Stomach smooth muscle (tissue), 2 donors: Measurements from ENCODE around the gene MTHFD2L.

Source experiments
- H3K27ac ChIP-seq: one replicate; pipeline ENCODE4 v1.7.0; 2013; ENCODE audit warnings: mild to moderate bottlenecking, low read length, inconsistent platforms
- H3K27me3 ChIP-seq, 2 donors: one replicate each; pipeline ENCODE4 v1.7.0; 2013; ENCODE audit warnings: low read length in 2 of 2; ENCODE audit not compliant: insufficient read depth in 2 of 2, control insufficient read depth in 1 of 2
- H3K36me3 ChIP-seq, 2 donors: one replicate each; pipeline ENCODE4 v1.7.0; 2013; ENCODE audit warnings: low read length in 2 of 2; ENCODE audit not compliant: control insufficient read depth in 2 of 2, insufficient read depth in 2 of 2
- H3K4me1 ChIP-seq: one replicate; pipeline ENCODE4 v1.7.0; 2013; ENCODE audit warnings: low read length; ENCODE audit not compliant: control insufficient read depth, insufficient read depth
- H3K4me3 ChIP-seq, 2 donors: one replicate each; pipeline ENCODE4 v1.7.0; 2013; ENCODE audit warnings: low read length in 2 of 2
- H3K9ac ChIP-seq, 2 donors: one replicate each; pipeline ENCODE4 v1.7.0; 2013; ENCODE audit warnings: low read length in 2 of 2, mild to moderate bottlenecking in 1 of 2
- H3K9me3 ChIP-seq, 2 donors: one replicate each; pipeline ENCODE4 v1.7.0; 2013; ENCODE audit warnings: low read length in 2 of 2; ENCODE audit not compliant: control insufficient read depth in 2 of 2
- donor health status: healthy.
- donor health status: Pancreatic carcinoma.

MTHFD2L gene

DNA sequence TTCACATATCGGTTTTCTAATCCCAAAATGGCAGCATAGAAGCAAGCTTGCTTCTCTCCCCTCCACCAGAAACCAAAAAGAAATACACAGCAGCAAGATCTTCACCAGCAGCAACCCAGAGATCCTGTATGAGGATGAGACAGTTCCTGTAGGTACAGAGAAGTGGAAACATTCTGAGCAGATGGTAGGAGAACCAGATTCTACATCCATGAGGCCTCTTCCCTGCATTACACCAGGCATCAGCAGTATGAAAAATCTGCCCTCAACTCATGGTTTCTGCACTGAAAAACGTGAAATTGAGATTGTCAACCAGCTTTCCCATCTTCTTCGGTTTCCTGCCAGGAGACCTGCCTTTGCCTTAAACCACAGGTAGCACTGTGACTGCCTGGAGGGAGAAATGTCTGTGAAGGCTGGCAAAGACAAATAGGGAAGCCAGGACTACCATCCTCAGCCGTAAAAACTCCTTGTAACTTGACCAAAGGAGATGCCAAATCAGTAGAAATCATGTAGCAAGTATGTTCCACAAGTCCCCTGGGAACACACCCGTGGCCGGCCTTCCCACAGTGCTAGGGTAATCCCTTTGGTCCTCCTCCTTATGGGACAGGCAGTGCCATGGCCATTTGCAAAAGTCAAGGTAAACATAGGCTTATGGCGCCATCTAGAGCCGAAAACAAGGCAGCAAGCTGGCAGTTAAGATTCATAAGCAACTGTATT is 24.0 kb upstream of the MTHFD2L start:
- no peak overlapping the region for H3K27ac ChIP-seq
- no peaks in the 10 kb centered on the region for H3K36me3 ChIP-seq
- H3K9ac ChIP-seq, result no peak overlapping the region
- no peak overlapping the region for H3K4me3 ChIP-seq
- H3K4me1 ChIP-seq, result no peaks in the 10 kb centered on the region
- peaks cover 0 to 3% of the 10 kb centered on the region in 2 donors for H3K9me3 ChIP-seq
- H3K27me3 ChIP-seq, result no peaks in the 10 kb centered on the region

DNA sequence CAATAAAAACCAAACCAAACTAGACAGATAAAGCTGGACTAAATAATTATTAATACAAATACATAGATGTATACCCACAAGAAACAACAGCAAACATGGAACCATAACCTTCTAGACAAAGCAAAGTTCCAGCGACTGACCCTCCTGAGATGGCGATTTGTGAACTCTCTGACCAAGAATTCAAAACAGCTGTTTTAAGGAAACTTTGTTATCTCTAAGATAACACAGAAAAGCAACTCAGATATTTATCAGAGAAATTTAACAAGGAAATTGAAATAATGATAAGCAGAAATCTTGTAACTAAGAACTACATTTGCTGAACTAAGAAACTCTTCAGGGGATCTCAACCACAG is 23.4 kb upstream of the MTHFD2L start:
- H3K9ac ChIP-seq, result no peak overlapping the region
- H3K36me3 ChIP-seq, result no peaks in the 10 kb centered on the region
- peaks cover 0 to 3% of the 10 kb centered on the region in 2 donors for H3K9me3 ChIP-seq
- H3K27ac ChIP-seq, result no peak overlapping the region
- no peak overlapping the region for H3K4me3 ChIP-seq
- no peaks in the 10 kb centered on the region for H3K27me3 ChIP-seq
- no peaks in the 10 kb centered on the region for H3K4me1 ChIP-seq

DNA sequence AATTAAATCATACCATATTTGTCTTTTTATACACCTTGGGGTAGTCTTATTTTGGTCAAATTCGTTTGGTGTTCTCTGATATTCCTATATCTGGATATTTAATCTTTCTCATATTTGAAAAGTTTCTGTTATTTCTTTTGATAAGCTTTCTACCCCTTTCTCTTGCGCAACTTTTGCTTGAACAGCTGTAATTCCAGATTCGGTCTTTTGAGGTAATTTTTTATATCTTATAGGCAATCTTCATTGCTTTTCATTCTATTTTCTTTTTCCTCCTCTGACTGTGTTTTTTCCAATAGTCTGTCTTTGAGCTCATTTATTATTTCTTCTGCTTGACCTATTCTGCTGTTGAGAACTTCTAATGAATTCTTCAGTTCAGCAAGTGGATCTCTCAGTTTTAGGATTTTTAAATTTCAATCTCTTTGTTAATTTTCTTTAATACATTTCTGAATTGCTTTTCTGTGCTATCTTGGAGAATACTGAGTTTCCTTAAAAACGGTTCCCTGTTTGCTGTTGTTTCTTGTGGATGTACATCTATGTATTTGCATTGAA is 11.3 kb upstream of the MTHFD2L start:
- Histone ChIP-seq H3K27me3 (peaks cover 0 to 4% of the 10 kb centered on the region in 2 donors), H3K4me1 (no peaks in the 10 kb centered on the region), H3K9me3 (no peaks in the 10 kb centered on the region), H3K36me3 (no peaks in the 10 kb centered on the region), H3K27ac (no peak overlapping the region), H3K4me3 (no peak overlapping the region), H3K9ac (no peak overlapping the region)

DNA sequence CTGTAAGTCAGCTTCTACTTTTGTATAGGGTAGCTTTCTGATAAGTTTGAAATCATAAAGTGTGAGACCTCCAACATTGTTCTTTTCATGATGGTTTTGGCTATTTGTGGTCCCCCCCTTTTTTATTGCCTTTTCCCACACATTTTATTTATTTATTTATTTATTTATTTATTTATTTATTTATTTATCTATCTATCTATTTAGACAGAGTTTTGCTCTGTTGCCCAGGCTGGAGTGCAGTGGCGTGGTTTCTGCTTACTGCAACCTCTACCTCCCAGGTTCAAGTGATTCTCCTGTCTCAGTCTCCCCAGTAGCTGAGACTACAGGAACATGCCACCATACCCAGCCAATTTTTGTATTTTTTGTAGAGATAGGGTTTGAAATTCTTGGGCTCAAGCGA is 9.7 kb upstream of the MTHFD2L start:
- Histone ChIP-seq H3K9me3 (no peaks in the 10 kb centered on the region), H3K4me3 (no peak overlapping the region), H3K27me3 (no peaks in the 10 kb centered on the region), H3K4me1 (no peaks in the 10 kb centered on the region), H3K36me3 (no peaks in the 10 kb centered on the region), H3K9ac (no peak overlapping the region), H3K27ac (no peak overlapping the region)

DNA sequence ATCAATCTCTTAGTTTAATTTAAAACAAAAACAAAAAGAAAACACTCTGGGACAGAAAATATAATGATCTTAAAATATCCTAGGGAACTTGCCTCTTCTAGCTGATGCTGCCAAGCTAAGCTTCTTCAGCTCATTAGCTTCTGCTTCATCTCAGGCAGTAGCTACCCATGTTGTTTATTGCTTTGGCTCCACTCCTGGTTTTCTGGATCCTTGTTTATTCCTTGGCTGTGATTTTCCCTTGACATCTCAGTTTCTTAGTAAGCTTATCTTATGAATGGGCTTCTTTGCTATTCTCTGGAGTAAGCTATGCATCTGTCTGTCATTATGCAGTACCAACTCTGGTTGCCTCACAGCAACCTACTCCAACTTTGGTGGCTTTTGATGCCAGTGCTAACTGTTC is 5.1 kb upstream of the MTHFD2L start:
- no peaks in the 10 kb centered on the region for H3K36me3 ChIP-seq
- no peak overlapping the region for H3K4me3 ChIP-seq
- H3K9me3 ChIP-seq, result no peaks in the 10 kb centered on the region
- peaks cover 4% of the 10 kb centered on the region for H3K4me1 ChIP-seq
- H3K27ac ChIP-seq, result no peak overlapping the region
- no peak overlapping the region for H3K9ac ChIP-seq
- H3K27me3 ChIP-seq, result no peaks in the 10 kb centered on the region

DNA sequence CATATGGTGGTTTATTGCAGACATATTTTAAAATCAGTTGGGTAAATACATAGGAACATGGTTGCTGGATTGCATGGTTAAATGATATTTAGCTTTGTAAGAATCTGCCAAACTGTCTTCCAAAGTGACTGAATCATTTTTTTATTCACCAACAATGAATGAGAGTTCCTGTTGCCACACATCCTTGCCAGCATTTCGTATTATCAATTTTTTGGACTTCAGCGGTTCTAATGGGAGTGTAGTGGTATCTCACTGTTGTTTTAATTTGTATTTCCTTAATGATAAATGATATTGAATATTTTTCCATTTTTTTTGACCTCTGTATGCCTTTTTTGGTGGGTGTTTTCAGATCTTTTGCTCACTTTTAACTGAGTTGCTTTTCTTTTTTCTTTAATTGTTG is 1.4 kb upstream of the MTHFD2L start:
- Histone ChIP-seq H3K27me3 (no peaks in the 10 kb centered on the region), H3K9ac (no peak overlapping the region), H3K4me3 (no peak overlapping the region), H3K27ac (no peak overlapping the region), H3K9me3 (no peaks in the 10 kb centered on the region), H3K36me3 (peaks cover 0 to 4% of the 10 kb centered on the region in 2 donors), H3K4me1 (peaks cover 4% of the 10 kb centered on the region)

DNA sequence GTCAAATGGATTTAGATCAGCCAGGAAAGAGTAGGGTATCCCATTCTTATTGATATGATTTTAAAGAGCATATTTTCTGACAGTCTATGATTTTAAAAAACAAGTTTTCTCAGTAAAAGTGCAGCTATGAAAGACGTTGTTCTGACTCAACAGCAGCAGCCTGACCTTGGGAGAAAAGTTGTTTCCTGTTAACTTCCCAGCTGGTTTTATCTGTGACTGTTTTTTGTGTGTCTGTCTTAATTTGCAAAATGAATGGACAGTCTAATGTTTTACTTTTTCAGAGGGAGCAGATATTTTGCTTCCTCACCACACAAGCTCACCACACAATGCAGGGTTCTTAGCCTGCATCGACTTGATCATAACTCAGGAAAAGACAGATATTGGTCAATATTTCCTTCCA is 764 bp upstream of the MTHFD2L start:
- peak overlapping the region; percentile 84 for H3K27ac ChIP-seq
- peak overlapping the region; percentile 80 for H3K4me3 ChIP-seq
- H3K9ac ChIP-seq, result peak overlapping the region; percentile 88 to 91
- peaks cover 0 to 5% of the 10 kb centered on the region in 2 donors for H3K36me3 ChIP-seq
- H3K9me3 ChIP-seq, result no peaks in the 10 kb centered on the region
- no peaks in the 10 kb centered on the region for H3K27me3 ChIP-seq
- peaks cover 4% of the 10 kb centered on the region for H3K4me1 ChIP-seq

DNA sequence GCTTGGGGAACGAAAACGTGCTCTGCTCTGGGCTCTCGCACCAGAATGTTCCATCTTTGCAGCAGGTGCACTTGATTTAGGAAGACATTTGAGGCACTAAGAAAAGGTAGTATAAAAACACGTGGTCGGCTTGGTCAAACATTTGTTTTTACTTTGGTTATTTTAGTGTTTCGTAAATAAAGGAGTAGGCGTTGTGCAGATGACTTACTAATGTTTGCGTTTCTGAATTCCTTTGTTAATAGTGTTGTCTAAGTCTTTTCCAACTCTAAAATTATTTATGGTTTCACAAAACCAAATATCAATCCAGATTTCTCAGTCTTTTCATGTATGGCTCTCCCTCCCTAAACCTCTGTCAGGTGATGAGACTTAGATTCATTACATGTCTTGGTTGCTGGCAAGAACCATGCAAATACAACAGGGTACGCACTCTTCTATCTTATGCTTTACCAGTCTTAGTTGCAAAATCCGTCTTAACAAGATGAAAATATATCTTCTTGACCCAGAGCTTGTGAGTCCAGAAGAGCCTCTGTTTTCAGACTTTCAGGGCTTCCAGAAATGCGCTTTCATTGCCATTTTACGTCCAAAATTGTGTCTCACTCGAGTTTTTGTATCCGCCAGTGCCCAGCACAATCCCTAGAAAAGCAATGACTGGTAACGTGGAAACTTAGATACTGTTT is 686 bp downstream of the MTHFD2L start:
- H3K9ac ChIP-seq, result peak overlapping the region; percentile 88 to 91
- no peaks in the 10 kb centered on the region for H3K27me3 ChIP-seq
- H3K4me3 ChIP-seq, result peak overlapping the region; percentile 80
- H3K27ac ChIP-seq, result no peak overlapping the region
- H3K36me3 ChIP-seq, result peaks cover 0 to 7% of the 10 kb centered on the region in 2 donors
- H3K4me1 ChIP-seq, result peaks cover 4% of the 10 kb centered on the region
- no peaks in the 10 kb centered on the region for H3K9me3 ChIP-seq

DNA sequence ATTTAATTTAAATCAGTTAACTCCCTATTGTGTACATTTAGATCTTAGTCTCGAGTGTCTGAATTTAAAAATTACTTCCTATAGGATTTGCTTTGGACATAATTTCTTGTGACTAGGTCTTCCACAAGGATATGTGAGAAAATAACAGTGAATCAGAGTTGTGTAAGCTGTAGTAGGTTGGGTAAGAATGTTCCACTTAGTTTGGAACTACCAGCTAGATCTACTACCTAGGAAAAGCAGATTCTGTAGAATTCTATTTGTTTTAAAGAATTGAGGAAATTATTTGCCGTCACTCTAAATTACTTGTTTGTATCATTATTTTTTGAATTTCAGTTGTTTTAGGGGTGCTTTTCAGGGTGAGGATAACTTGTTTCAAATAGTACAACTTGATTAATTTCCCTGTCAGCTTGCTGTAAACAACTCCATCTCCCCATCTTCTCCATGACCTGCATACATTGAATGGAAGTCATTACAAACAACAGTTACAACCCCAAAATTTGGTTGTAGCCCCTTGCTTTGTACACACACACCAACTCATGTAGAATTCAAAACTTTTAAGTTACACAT is 1.3 kb downstream of the MTHFD2L start:
- Histone ChIP-seq H3K36me3 (peaks cover 0 to 7% of the 10 kb centered on the region in 2 donors), H3K9ac (peak overlapping the region in 1 of 2 donors; percentile 91), H3K27ac (no peak overlapping the region), H3K4me1 (peaks cover 4% of the 10 kb centered on the region), H3K4me3 (peak overlapping the region; percentile 80), H3K9me3 (no peaks in the 10 kb centered on the region), H3K27me3 (no peaks in the 10 kb centered on the region)

DNA sequence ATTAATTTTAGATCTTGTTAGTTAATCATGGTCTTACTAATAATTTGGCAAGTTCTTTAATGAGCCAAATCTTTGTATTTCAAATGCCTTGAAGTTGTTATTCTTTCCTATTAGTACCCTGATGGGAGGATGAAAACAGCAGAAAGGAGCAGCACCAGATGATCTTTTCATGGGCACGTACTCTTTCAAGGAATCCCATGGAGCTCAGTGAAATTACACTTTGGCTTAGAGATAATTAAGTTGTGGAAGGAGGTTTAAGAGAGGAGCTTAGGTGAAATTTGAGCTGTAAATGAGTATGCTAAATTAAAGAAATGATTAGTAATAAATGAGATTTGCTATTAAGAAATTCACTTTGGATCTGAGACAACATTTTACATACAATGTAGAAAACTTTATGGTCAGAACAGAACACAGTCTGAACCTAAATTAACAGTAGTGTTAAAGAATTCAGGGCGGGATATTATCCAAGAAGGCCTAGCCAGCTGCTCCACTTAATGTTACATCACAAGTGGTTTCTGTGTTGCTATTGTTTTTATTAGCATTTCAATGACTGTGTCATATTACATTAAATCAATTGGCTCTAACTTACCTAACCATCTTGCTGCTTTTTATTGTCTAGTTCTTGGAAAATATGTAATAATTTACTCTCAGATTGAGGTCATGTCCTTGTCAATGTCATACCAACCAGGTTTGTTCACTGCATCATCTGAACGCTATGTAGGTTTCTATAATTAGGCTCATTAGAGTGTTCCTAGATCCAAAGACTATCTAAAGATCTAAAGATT is 3.9 kb downstream of the MTHFD2L start:
- peaks cover 4% of the 10 kb centered on the region for H3K4me1 ChIP-seq
- no peak overlapping the region for H3K9ac ChIP-seq
- H3K27ac ChIP-seq, result no peak overlapping the region
- no peaks in the 10 kb centered on the region for H3K27me3 ChIP-seq
- H3K9me3 ChIP-seq, result no peaks in the 10 kb centered on the region
- no peak overlapping the region for H3K4me3 ChIP-seq
- H3K36me3 ChIP-seq, result peaks cover 0 to 7% of the 10 kb centered on the region in 2 donors
